ENCODE results near the gene CFAP210. TPM values are rescaled to one million over a fixed set of nuclear protein-coding genes. Genes with fewer than 3 reads are reported as not detected.

CFAP210 gene
- total and polyA plus RNA-seq, 9 of the 15 experiments (the other 6 are each of a cell fraction or from before 2014, with no cell fraction given): 0.75 to 3.6 (median 1.3) TPM

GRCh38 chr2:169619946-169620345 lies 74.3 kb downstream of the CFAP210 start (continued):
- no peak for TF ChIP-seq MITF (IDR thresholded peaks at IDR 0.05)
- no peak for TF ChIP-seq ZNF764 (CRISPR knock-in tag; IDR thresholded peaks at IDR 0.05; ENCODE audit: low read depth)
- TF ChIP-seq DPF2 (IDR thresholded peaks at IDR 0.05): no peak
- TF ChIP-seq, protein P1, sequence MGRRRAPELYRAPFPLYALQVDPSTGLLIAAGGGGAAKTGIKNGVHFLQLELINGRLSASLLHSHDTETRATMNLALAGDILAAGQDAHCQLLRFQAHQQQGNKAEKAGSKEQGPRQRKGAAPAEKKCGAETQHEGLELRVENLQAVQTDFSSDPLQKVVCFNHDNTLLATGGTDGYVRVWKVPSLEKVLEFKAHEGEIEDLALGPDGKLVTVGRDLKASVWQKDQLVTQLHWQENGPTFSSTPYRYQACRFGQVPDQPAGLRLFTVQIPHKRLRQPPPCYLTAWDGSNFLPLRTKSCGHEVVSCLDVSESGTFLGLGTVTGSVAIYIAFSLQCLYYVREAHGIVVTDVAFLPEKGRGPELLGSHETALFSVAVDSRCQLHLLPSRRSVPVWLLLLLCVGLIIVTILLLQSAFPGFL (CRISPR knock-in tag; IDR thresholded peaks at IDR 0.05): no peak
- TF ChIP-seq ZBTB49 (CRISPR knock-in tag; IDR thresholded peaks at IDR 0.05; ENCODE audit: borderline replicate concordance): no peak
- no peak for TF ChIP-seq ZC3H8 (IDR thresholded peaks at IDR 0.05)
- TF ChIP-seq COPS2 (conservative IDR thresholded peaks at IDR 0.05): no peak
- TF ChIP-seq PHTF2 (CRISPR knock-in tag; IDR thresholded peaks at IDR 0.05): no peak
